ENCODE results near the gene MED16.

The MED16 gene

DNA sequence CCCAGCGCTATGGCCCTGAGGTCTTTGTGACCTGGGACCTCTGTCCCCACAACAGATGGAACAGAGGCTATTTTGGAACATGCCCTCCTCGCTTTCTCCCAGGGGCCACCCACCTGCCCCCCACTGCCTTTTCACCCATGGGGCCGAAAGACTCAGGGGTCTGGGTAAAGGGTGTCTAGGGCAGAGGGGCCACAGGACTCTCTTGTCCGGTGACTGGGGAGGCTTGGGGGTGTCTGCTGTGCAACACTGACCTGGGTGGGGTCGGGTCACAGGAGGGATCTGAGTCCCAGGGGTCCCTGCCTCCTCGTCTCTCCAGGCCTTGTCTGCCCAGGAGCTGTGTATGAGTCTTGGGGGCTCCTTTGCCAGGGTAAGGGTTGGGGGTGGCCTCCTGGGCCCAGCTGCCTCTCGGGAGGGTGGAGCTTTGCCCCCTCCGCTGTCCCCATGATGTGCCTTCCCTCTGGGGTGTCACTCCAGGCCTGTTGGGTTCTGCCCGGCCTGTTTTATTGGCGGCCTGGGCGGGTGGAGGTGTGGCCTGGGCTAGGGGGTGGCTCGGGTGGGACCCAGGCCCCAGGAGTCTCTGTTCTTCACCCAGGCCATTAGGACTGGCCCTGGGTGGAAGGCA, 34.9 kb upstream of the MED16 start:
- DNase-seq = no peak

- no peak for DNase-seq
Observed at GRCh38 chr19:927351-927779, 34.4 kb upstream of the MED16 start.

DNA sequence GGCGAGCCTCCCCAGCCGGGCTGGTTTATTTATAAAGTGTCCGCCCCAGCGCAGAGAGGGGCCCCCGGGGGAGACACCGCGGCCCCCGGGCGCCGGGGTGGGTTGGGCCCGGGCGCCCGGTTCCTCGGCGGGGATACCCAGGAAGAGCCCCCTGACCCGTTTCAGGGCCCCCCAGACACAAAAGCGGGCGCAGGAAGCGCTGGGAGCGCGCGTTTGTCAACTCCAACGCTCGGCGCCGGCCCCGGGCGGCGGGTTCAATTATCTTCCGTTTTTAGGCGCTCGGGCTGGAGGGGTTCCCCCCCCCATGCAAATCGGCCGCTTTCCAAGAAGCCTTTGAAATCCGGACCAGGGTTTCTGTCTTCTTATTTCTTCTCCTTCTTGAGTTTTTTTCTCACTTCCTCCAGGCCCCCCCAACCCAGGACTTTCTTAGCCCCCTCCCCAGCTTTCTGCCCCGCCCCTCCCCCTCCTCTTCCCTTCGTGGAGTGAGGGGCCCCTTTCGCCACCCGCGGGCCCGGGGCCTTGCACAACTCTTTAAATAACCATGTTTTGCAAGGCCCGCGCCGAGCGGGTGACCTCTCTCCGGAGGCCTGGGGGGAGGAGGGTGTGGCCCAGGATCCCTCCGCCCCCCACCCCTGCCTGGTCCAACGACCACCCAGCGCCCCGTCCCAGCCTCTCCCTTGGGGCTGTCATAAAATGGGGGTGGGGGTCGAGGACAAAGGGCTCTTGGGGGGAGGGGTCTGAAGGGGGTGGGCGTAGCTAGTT, 33.8 kb upstream of the MED16 start:
- no peak for DNase-seq

- DNase-seq = no peak
Observed at GRCh38 chr19:926323-926588, 33.3 kb upstream of the MED16 start.

DNA sequence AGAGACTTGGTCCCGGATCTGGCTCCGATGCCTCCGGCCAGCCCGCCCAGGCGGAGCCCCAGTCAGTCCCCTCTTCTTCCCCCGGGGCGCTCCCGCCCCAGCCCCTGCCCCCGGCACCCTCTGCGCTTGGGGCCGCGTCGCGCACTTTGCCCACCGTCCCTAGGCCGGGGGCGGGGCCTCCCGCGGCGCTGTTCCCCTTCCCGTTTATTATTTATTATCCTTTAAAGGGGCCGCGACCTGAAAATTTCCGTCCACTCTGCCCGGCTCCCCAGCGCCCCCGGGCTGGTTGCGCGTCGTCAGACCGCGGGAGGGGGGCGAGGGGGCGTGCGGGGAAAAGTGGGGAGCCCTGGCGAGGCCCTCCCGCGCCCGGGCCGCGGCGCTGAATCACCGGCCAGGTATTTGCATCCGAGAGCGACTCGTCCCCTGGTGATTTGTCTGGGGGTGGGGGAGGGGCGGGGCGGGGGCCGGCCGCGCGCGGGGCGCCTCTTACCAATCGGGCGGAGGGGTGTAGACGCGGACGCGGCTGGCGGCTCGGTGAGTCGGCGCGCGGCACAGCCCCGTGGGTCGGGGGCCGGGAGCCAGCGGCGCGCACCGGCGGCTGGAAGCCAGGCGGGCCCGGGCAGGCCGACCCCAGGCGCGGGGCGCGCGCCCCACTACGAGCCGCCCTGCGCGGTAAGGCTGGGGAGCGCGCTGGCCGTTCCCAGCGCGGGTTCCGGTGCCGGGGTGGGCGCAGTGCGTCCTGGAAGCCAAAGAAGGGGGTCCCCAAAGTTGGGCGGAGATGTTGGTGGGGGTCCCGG, 32.7 kb upstream of the MED16 start, which contains the start of gene ARID3A:
Gene ARID3A (plus strand): TSS at position 510 of the 797 bp plus-strand sequence. CDS start 3,494 bp downstream, outside the sequence.
- peak; percentile 29 for DNase-seq

DNA sequence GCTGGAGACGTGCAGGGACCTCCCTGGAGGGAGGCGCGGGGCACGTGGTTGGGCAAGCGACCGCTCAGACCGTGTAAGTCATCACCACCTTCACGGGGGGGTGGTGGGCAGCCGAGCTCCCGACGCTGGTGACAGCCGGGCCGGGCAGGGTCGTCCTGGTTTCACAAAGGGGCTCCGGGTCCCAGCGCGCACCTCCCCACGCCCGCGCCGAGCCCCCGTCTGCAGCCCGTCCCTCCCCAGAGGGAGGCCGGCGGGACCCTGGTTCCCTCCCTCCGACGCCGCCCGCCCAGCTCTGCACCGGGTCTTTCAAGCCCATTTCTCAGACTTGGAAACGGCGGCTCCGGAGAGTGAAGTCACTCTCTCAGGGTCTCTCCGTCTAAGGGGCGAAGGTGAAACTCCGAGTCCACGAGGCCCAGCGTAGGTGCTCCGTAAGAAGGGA, 32.1 kb upstream of the MED16 start:
- DNase-seq = no peak

DNA sequence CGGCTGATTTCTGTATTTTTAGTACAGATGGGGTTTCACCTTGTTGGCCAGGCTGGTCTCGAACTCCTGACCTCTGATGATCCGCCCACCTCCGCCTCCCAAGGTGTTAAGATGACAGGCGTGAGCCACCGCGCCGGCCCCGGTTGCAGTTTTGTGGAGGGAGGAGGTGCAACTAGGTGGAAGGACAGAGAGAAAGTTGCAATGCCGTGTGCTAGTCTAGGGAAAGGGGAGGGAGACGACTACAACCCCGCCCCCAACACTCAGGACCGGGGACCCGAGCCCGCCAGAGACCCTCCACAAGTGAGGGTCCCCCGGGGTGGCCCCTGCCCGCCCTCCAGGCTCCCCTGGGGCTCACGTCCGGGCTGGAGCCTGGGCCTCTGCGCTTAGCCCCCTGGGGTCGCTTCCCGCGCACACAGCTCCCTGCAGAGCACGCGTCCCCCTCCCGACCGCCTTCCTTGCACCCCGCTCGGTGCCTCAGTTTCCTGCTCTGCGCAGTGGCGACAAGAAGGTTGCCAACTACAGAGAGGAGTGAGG, 31.6 kb upstream of the MED16 start:
- no peak for DNase-seq

DNA sequence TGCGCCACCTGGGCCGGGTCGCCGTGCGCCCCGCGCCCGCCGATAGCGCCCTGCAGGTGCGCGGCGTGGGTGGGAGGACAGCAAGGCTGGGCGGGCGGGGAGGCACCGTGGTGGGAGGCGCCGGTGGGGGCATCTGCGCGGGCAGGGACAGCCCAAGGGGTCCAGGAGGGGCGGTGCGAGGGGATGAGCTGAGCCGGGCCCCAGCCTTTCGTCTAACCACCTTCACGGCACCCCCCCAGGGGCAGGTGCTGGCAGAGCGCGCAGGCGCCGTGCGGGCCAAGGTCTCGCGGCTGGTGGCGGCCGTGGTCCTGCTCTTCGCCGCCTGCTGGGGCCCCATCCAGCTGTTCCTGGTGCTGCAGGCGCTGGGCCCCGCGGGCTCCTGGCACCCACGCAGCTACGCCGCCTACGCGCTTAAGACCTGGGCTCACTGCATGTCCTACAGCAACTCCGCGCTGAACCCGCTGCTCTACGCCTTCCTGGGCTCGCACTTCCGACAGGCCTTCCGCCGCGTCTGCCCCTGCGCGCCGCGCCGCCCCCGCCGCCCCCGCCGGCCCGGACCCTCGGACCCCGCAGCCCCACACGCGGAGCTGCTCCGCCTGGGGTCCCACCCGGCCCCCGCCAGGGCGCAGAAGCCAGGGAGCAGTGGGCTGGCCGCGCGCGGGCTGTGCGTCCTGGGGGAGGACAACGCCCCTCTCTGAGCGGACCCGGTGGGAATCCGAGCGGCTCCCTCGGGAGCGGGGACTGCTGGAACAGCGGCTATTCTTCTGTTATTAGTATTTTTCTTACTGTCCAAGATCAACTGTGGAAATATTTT, 27.3 kb upstream of the MED16 start:
- DNase-seq = no peak

GRCh38 chr19:919199-920050, 26.4 kb upstream of the MED16 start:
- no peak for DNase-seq

DNA sequence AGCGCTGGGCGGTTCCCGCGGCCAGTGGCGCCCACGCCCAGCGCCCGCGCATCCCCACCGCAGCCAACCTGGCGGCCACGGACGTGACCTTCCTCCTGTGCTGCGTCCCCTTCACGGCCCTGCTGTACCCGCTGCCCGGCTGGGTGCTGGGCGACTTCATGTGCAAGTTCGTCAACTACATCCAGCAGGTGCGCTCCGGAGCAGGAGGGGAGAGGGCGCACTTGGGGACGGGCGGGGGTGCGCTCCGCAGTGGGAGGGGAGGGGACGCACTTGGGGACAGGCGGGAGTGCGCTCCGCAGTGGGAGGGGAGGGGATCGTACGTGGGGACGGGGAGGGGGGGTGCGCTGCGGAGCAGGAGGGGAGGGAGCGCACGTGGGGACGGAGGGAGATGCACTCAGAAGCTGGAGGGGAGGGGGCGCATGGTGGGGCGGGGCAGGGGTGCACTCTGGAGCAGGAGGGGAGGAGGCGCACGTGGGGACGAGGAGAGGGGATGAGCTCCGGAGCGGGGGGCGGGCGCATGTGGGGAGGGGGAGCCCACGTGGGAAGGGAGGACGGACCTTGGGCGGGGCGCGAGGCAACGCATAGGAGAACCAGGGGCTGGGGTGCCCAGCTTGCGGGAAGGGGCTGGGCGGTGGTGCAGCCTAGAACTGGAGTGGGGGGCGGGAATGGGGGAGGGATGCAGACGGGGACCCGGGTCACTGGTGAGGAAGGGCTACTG, 25.7 kb upstream of the MED16 start:
- no peak for DNase-seq

DNA sequence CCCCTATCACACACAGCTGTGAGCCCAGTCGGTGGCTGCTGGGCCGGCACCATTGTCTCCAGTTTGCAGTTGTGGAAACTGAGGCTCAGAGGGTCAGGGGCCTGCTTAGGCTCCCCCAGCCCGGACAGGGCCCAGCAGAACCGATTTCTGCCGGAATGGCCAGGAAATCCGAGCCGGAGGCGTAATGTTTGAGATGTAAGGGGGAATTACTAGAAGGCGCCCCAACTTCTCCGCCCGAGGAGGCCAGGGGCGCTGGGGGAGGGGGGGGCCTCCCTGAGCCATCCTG, 25.1 kb upstream of the MED16 start:
- no peak for DNase-seq

DNA sequence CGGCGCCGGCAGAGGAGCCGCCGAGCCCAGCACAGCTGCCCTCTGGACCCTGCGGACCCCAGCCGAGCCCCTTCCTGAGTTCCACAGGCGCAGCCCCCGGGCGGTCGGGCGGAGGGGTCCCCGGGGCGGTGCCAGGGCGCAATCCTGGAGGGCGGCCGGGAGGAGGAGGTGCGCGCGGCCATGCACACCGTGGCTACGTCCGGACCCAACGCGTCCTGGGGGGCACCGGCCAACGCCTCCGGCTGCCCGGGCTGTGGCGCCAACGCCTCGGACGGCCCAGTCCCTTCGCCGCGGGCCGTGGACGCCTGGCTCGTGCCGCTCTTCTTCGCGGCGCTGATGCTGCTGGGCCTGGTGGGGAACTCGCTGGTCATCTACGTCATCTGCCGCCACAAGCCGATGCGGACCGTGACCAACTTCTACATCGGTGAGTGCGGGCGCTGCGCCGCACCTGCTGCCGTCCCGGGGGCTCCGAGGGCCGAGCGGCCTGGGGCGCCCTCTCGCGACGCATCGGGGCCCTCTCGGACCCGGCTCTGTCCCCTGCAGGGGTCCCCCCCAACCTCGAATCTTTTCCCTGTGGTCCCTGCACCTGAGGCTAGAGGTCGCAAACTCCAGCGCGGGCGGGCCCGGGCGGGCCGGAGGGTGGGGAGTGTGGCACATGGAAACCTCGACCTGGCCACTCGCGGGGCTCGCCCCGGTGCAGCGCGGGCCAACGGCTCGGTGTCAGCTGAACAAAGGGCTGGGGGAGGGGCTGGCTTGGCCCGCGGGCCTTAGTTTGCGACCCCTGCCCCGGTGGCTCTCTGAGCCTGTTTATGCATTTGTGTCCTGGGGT, 24.6 kb upstream of the MED16 start, which contains the start of gene KISS1R:
Gene KISS1R (plus strand): TSS at position 11 of the 829 bp plus-strand sequence. CDS start 170 bp downstream, at position 181.
- no peak for DNase-seq

GRCh38 chr19:916645-917322, 23.8 kb upstream of the MED16 start:
- no peak for DNase-seq

- no peak for DNase-seq
Observed at GRCh38 chr19:913080-913748, 20.2 kb upstream of the MED16 start, which contains the start of gene R3HDM4. Gene R3HDM4 (minus strand): TSS chr19:913219. CDS start chr19:913157, 62 bp downstream.

GRCh38 chr19:912181-913079, 19.4 kb upstream of the MED16 start:
- DNase-seq = no peak

DNA sequence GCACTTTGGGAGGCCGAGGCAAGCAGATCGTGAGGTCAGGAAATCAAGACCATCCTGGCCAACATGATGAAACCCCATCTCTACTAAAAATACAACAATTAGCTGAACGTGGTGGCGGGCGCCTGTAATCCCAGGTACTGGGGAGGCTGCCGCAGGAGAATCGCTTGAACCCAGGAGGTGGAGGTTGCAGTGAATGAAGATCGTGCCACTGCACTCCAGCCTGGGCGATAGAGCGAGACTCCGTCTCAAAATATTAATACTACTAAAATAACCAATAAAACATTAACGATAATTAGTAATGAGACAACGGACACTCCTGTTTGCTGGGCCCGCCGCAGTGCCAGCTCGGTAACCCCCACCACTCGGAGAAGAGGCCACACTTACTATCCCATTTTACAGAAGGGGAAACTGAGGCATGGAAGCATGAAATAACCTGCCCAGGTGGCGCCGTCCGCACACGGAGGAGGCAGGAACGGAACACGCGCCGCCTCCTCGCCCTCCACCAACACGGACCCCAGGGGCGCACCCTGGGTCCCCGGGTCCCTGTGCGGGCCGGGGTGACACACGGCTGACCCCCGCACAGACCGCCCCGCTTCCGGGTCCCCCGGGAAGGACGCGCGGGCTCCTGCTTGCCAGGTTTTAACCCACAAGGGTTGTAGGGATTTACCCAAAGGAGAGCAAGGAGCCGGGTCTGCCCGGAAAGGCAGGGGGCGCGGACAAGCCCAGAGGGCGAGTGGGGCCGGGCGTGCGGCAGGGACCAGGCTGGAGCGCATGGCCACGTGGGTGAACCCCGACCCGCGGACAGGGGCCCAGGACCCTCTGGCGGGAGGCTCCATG, 18.4 kb upstream of the MED16 start:
- no peak for DNase-seq
